Measurements from ENCODE around the gene PAXX.

- no peak for TF ChIP-seq EZH2phosphoT487 (IDR thresholded peaks at IDR 0.05; ENCODE audit: borderline replicate concordance, low read length)
- TF ChIP-seq EZH2 (IDR thresholded peaks at IDR 0.05; ENCODE audit: low read length, unreplicated experiment), result no peak
- TF ChIP-seq CTCF (conservative IDR thresholded peaks at IDR 0.05; ENCODE audit: low read depth, low read length), result no peak
These were observed 39.8 kb upstream of the PAXX start for GRCh38 chr9:136952321-136952850.
